Activated CD4-positive, alpha-beta T cell treated with anti-CD3 and anti-CD28 coated beads, Interleukin-2, amount 50 U/mL, for 4 hours (primary cell): Measurements from ENCODE around the gene CACNG6.

Experiments used
- DNase-seq, 2 experiments: peaks; one replicate each; pipeline ENCODE4 v3.0.0-alpha.2; 2020

Gene CACNG6

GRCh38 chr19:53969366-53969765 is 22.1 kb upstream of the CACNG6 start:
- DNase-seq, result no peak

- DNase-seq, result no peak
Observed at GRCh38 chr19:53971673-53972072, 19.8 kb upstream of the CACNG6 start.

DNA sequence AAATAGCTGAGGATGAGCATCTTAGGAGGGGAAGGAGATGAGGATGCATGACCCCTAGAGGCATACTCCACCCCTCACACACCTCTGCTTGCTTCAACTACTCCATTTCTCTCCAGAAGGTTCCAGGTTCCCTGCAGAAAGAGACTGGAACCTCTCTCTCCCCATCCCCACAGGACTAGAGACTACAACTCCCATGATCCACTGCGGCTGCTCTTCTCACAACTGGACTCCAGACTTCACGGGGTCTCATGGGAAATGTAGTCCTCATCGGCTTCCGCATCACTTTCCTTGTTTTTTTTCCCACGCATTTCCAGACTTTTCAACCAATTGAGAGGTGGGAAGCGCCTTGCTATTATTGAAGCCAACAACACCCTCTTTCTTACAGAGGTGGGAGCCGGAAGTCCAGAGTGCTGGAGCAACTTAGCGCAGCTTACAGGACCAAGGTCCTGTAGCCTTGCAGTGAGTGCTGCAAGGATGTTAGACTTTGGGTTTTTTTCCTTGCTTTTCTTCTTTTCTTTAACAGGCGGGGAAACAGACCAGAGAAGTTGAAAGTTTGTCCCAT is 13.9 kb upstream of the CACNG6 start:
- peak; percentile 51 to 55 for DNase-seq

- no peak for DNase-seq
Observed at GRCh38 chr19:53977991-53978731, 13.3 kb upstream of the CACNG6 start.

DNA sequence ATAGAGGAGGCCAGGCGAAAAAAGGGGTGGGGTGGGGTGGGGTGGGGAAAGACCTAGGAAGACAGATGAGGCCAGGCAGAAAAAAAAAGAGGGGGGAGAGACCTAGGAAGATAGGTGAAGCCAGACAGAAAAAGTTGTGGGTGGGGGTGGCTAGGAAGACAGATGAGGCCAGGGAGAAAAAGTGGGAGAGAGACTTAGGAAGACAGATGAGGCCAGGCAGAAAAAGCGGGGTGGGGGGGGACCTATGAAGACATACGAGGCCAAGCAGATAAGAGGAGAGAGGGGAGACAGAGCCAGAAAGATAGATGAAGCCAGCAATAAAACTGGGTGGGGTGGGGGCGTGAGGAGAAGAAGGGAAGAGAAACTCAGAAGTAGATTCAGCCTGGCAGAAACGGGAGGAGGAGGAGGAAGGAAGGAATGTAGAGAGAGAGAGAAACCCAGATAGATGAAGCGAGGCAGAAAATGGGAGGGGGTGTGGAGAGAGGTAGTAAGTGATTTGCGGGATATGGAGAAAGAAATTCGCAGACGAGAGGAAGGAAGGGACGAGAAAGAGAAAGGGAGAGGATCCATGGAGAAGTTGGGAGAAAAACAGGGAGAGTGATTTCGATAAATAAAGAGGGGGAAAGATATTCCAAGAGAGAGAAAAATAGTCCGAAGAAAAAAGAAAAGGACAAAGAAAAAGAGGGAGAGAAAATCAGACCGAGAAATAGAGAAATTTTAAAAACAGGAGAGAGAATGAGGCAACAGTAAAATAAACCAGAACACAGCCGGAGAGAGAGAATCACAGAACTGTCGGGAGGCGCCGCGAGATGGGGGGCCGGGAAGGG is 12.2 kb upstream of the CACNG6 start:
- no peak for DNase-seq

GRCh38 chr19:53980539-53981375 is 10.7 kb upstream of the CACNG6 start:
- DNase-seq, result no peak

DNA sequence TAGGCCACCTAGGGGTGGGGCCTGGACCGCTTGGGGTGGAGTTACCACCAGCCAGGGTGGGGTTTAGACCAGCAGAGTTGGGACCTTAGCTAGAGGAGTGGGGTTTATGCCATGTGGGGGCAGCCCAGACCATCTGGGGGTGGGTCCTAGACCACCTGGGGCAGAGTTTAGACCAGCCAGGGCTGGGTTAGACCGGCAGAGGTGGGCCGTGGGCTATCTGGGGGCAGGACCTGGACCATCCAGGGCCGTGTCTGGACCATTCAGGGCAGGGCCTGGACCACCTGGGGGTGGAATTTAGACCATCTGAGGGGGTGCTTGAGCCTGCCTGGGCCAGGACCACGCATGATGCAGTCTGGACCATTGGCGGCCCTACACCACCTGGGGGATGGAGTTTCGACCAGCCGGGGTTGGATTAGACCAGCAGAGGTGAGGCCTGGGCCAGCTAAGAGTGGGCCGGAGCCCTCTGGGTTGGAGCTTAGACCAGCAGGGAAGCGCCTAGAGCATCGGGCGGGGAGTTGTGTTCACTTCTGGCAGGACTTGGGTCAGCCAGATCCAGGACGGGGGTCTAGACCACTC is 10.0 kb upstream of the CACNG6 start:
- DNase-seq, result no peak

DNA sequence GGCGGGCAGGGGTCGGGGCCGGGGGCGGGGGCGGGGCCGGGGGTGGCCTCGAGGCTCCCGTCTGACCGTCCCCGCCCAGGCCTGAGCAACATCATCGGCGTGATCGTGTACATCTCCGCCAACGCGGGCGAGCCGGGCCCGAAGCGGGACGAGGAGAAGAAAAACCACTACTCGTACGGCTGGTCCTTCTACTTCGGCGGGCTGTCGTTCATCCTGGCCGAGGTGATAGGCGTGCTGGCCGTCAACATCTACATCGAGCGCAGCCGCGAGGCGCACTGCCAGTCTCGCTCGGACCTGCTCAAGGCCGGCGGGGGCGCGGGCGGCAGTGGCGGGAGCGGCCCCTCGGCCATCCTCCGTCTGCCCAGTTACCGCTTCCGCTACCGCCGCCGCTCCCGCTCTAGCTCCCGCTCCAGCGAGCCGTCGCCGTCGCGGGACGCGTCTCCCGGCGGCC is 9.4 kb upstream of the CACNG6 start:
- no peak for DNase-seq

DNA sequence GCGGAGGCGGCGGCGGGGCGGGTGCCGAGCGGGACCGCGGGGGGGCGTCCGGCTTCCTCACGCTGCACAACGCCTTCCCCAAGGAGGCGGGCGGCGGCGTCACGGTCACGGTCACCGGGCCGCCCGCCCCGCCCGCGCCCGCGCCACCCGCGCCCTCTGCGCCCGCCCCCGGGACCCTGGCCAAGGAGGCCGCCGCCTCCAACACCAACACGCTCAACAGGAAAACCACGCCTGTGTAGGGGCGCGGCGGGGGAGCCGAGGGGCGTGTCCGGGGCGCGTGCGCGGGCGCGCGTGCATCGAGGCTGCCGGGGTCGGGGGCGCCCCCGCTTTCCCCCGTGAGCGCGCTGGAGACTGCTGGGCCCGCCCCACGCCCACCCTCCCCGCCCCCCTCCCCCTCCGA is 8.8 kb upstream of the CACNG6 start:
- DNase-seq, result no peak

DNA sequence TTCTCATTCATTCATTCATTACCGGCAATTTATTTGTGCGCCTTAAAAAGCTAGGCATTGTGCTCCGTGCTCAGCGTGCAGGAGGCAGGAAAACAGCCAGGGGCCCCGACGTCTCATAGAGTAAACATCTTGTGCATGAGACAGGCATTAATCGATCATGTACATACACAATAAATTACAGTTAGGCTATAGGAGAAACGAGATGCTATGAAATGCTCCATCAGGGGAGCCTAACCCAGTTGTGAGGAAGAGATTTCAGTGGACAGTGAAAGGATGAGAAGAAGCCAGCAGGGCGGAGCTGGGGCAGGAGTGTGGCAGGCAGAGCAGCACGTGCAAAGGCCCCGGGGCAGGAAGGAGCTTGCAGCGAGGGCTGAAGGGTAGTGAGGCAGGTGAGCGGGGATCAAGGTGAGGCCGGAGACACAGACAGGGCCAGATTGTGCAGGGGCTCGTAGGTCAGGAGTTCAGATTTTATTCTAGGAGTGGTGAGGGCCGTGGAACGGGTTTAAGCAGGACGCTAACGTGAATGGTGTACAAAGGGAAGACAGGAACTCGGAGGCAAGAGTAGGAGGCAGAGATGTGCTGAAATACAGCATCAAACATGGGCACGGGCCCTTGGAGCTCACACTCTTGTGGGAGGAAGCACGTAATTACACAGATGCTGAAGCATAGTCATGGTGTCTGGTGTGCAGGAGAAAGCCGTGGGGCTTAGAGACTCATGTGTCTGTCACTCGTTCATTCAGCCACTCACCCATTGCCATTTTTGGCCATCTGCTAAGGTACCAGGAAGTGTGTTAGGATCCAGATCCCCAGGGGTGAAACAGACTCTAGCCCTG is 7.8 kb upstream of the CACNG6 start:
- no peak for DNase-seq

GRCh38 chr19:53985863-53986262 is 5.6 kb upstream of the CACNG6 start:
- DNase-seq, result no peak

DNA sequence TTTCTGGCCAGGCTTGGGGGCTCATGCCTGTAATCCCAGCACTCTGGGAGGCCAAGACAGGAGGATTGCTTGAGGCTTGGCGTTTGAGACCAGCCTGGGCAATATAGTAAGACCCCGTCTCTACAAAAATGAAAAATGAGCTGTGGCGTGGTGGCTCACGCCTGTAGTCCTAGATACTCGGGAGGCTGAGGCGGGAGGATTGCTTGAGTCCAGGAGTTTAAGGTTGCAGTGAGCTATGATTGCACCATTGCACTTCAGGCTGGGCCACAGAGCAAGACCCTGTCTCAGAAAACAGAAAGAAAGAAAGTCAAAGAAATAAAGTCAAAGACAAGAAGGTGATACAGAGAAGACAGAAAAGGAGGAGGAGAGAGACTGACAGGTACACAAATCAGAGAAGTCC is 2.5 kb upstream of the CACNG6 start:
- DNase-seq, result no peak

DNA sequence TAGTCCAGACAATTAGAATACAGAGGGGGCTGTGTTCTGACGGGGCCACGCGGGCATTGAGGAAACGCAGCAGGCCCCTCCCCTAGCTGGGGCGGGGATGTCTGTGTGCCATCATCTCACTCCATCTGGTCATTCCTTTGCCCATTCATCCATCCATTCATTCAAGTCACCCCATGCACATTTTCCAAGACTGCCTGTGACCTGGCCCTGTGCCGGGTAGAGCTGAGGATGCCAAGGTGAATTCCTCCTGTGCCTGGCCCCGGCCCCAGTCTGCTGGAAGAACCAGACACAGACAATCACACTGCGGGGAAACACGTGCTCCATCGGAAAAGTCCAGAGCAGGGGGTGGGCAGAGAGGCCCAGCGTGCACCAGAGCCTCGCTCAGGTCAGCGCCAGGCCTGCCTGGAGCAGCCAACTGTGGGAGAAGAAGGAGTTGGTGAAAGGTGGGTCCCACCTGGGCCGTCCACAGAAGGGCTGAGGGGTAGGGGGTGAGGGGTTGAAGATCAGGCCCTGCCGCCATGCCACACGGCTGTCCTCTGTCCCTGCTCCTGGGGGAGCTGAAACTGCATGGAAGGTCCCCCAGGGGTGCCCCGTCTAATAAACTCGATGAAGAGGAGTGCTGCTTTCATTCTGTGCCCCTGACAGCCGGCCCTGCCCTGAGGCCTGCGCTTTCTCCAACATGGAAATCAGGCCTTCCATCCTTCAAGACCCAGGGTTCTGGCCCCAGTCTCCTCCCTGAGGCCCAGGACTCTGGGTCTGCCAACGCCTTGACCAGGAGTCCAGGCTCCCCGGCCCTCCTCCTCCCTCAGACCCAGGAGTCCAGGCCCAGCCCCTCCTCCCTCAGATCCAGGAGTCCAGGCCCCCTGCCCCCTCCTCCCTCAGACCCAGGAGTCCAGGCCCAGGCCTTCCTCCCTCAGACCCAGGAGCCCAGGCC is 1.6 kb upstream of the CACNG6 start:
- DNase-seq, result no peak

GRCh38 chr19:53992211-53992610 is 774 bp downstream of the CACNG6 start:
- DNase-seq, result no peak

GRCh38 chr19:53992815-53993214 is 1.4 kb downstream of the CACNG6 start:
- DNase-seq, result no peak

DNA sequence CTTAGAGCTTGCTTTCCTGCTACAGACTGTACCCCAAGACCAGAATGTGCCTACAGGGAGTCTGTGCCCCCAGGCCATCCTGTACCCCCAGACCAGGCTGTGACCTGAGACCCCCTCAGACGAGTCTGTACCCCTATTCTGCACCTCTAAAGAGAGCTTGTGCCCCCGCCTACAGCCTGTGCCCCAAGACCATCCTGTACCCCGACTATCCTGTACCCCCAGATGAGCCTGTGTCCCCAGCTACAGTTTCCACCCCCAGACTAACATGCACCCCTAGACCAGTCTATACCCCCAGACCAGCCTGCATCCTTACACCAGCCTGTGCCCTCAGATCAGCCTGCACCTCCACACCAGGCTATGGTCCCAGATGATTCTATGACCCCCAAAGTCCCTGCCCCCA is 2.0 kb downstream of the CACNG6 start:
- no peak for DNase-seq

GRCh38 chr19:53994811-53995210 is 3.4 kb downstream of the CACNG6 start:
- no peak for DNase-seq

GRCh38 chr19:53998223-53998622 is 6.8 kb downstream of the CACNG6 start:
- no peak for DNase-seq

DNA sequence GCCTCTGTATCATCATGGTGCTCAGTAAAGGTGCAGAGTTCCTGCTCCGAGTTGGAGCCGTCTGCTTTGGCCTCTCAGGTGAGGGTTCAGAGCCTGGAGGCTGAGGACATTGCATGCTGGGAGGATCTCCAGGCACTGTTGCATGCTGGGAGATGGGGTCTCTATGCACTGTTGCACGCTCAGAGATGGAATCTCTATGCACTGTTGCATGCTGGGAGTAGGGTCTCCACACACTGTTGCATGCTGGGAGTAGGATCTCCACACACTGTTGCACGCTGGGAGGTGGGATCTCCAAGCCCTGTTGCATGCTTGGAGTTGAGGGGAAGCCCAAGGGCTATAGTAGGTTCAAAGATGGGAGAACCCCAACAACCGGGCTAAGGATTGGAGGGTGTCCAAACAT is 8.3 kb downstream of the CACNG6 start:
- DNase-seq, result no peak

GRCh38 chr19:54001496-54001895 is 10.1 kb downstream of the CACNG6 start:
- no peak for DNase-seq
